ENCODE measurements around the gene SCN3A. TPM values are rescaled to one million over a fixed set of nuclear protein-coding genes. Genes with fewer than 3 reads are reported as not detected.

Gene SCN3A
- total and polyA plus RNA-seq, 11 donors = 0.39 to 2.7 (median 1.1) TPM

GRCh38 chr2:165079432-165079831, 124.4 kb downstream of the SCN3A start:
- ATAC-seq (no peak), DNase-seq (no peak)
- H3K27me3 ChIP-seq = no peaks in the 10 kb centered on the region
- intact Hi-C loops (cut with DNase I) = no loop called here
- WGBS, 4 donors = 58 to 71% (median 59%) methylated on average over 4 of the region's 4 CpGs
- no peaks in the 10 kb centered on the region for H3K4me1 ChIP-seq
- no peak overlapping the region for H3K27ac ChIP-seq
- H3K9me3 ChIP-seq = peaks cover 0 to 28% (median 12%) of the 10 kb centered on the region in 12 donors
- H3K36me3 ChIP-seq = no peaks in the 10 kb centered on the region
- TF ChIP-seq CTCF (IDR thresholded peaks at IDR 0.05) (no peak), POLR2A (IDR thresholded peaks at IDR 0.05) (no peak)
- no peak overlapping the region for H3K4me3 ChIP-seq

DNA sequence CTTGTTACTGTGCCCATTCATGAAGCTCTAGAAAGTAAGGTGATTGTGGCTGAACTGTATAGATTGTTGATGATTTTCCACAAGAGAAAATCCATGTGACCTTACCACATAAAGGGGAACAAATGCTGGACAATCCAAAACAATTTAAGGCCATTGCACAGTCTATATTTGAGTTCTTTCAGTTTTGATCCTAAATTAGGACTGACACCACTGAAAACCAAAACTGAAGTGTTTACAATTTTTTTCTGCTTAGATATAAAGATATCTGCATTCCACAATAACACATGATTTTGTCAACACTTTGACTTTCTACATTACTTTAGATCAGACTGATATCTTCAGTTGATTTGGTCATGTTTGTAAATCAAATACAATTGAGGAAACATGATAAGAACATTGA, 124.9 kb downstream of the SCN3A start:
- no peak for ATAC-seq
- no peaks in the 10 kb centered on the region for H3K4me1 ChIP-seq
- no peak overlapping the region for H3K4me3 ChIP-seq
- TF ChIP-seq POLR2A (IDR thresholded peaks at IDR 0.05) = no peak
- no peak for TF ChIP-seq CTCF (IDR thresholded peaks at IDR 0.05)
- no peaks in the 10 kb centered on the region for H3K36me3 ChIP-seq
- peaks cover 0 to 30% (median 14%) of the 10 kb centered on the region in 12 donors for H3K9me3 ChIP-seq
- H3K27me3 ChIP-seq = no peaks in the 10 kb centered on the region
- DNase-seq = no peak
- no peak overlapping the region for H3K27ac ChIP-seq
- intact Hi-C loops (cut with DNase I) = no loop called here

GRCh38 chr2:165074884-165075283, 129.0 kb downstream of the SCN3A start:
- H3K36me3 ChIP-seq = no peaks in the 10 kb centered on the region
- no peaks in the 10 kb centered on the region for H3K4me1 ChIP-seq
- TF ChIP-seq POLR2A (IDR thresholded peaks at IDR 0.05) (no peak), CTCF (IDR thresholded peaks at IDR 0.05) (no peak)
- no peak overlapping the region for H3K4me3 ChIP-seq
- no peaks in the 10 kb centered on the region for H3K27me3 ChIP-seq
- intact Hi-C loops (cut with DNase I) = no loop called here
- H3K9me3 ChIP-seq = peaks cover 0 to 19% (median 0%) of the 10 kb centered on the region in 12 donors
- DNase-seq (no peak), ATAC-seq (no peak)
- no peak overlapping the region for H3K27ac ChIP-seq

GRCh38 chr2:165074323-165074722, 129.5 kb downstream of the SCN3A start:
- TF ChIP-seq POLR2A (IDR thresholded peaks at IDR 0.05) (no peak), CTCF (IDR thresholded peaks at IDR 0.05) (no peak)
- Histone ChIP-seq H3K4me1 (no peaks in the 10 kb centered on the region), H3K4me3 (no peak overlapping the region), H3K27me3 (no peaks in the 10 kb centered on the region), H3K9me3 (peaks cover 0 to 19% (median 0%) of the 10 kb centered on the region in 12 donors), H3K27ac (no peak overlapping the region), H3K36me3 (no peaks in the 10 kb centered on the region)
- intact Hi-C loops (cut with DNase I) = no loop called here
- no peak for ATAC-seq
- peak in 1 of 5 donors; percentile 51 for DNase-seq
- WGBS, 4 donors = 57 to 100% (median 68%) methylated on average over 2 to 3 of the region's 3 CpGs
